Measurements from ENCODE around the gene RGS7.

The RGS7 gene

DNA sequence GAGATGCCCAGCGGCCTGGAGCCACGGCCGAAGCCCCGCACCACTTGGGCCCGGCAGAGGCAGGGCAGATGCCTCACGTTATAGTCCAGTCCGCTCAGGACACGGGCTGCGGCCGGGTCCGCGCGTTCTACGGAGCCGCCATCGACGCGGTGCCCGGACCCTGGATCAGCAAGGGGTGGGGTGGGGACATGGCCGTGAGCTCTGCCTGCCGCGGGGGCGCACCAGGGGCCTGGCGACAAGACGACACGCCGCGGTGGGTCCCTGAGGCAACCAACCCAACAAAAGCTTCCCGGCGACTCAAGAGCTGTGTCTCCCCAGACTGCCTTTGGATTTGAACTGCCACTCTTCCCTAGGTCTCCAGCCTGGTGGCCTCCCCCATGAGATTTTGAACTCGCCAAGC is 533.6 kb downstream of the RGS7 start:
- no peaks in the 10 kb centered on the region for H3K9me3 ChIP-seq (replicated peaks; ENCODE audit: low read length)
- H3K4me3 ChIP-seq (ENCODE audit: low read length), result no peak overlapping the region
- no peak overlapping the region for H3K4me2 ChIP-seq (ENCODE audit: low read length)
- no peaks in the 10 kb centered on the region for H3K27me3 ChIP-seq (ENCODE audit: control insufficient read depth, insufficient read depth, low read length)
- H3K9ac ChIP-seq (ENCODE audit: low read depth, low read length), result no peak overlapping the region
- no peaks in the 10 kb centered on the region for H3K4me1 ChIP-seq (ENCODE audit: control insufficient read depth, insufficient read depth, low read length)
- no peaks in the 10 kb centered on the region for H3K36me3 ChIP-seq (ENCODE audit: insufficient read depth, low read length)

DNA sequence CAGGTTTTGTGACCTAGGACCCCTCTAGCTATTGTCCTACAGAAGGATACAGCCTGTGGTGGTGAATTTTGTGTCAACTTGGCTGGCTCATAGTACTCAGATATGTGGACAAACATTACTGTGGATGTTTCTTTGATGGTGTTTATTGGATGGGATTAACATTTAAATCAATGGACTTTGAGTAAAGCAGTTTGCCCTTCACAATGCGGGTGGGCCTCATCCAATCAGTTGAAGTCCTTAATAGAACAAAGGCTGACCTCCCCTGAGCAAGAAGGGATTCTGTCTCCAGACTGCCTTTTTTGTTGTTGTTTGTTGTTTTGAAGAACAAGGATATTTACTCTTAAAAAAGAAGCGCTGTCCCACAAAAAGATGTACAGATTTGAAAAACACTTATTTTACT is 535.1 kb downstream of the RGS7 start:
- Histone ChIP-seq H3K4me3 (ENCODE audit: low read length) (no peak overlapping the region), H3K9me3 (replicated peaks; ENCODE audit: low read length) (no peaks in the 10 kb centered on the region), H3K4me2 (ENCODE audit: low read length) (no peak overlapping the region), H3K27me3 (ENCODE audit: control insufficient read depth, insufficient read depth, low read length) (no peaks in the 10 kb centered on the region), H3K4me1 (ENCODE audit: control insufficient read depth, insufficient read depth, low read length) (no peaks in the 10 kb centered on the region), H3K9ac (ENCODE audit: low read depth, low read length) (no peak overlapping the region), H3K36me3 (ENCODE audit: insufficient read depth, low read length) (no peaks in the 10 kb centered on the region)

DNA sequence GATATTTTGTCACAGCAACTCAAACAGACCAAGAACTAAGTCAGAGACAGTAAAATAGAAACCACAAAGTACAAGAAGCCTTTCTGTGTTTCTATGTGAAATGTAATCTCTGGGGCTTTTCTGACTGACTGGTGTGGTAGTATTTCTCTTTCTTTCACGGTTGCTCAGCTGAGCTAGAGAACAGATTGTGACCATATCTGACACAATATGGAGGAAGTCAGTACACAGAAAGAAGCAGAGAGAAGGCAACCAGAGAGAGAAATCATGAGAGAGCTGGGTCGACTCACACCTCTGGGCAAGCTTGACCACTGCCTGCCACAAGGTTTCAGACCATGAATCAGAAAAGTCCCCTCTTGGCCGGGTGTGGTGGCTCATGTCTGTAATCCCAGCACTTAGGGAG is 536.2 kb downstream of the RGS7 start:
- Histone ChIP-seq H3K4me2 (ENCODE audit: low read length) (no peak overlapping the region), H3K4me1 (ENCODE audit: control insufficient read depth, insufficient read depth, low read length) (no peaks in the 10 kb centered on the region), H3K9me3 (replicated peaks; ENCODE audit: low read length) (no peaks in the 10 kb centered on the region), H3K9ac (ENCODE audit: low read depth, low read length) (no peak overlapping the region), H3K27me3 (ENCODE audit: control insufficient read depth, insufficient read depth, low read length) (no peaks in the 10 kb centered on the region), H3K36me3 (ENCODE audit: insufficient read depth, low read length) (no peaks in the 10 kb centered on the region), H3K4me3 (ENCODE audit: low read length) (no peak overlapping the region)

- no peaks in the 10 kb centered on the region for H3K4me1 ChIP-seq (ENCODE audit: control insufficient read depth, insufficient read depth, low read length)
- H3K9me3 ChIP-seq (replicated peaks; ENCODE audit: low read length), result no peaks in the 10 kb centered on the region
- H3K36me3 ChIP-seq (ENCODE audit: insufficient read depth, low read length), result no peaks in the 10 kb centered on the region
- no peak overlapping the region for H3K9ac ChIP-seq (ENCODE audit: low read depth, low read length)
- H3K4me3 ChIP-seq (ENCODE audit: low read length), result no peak overlapping the region
- H3K4me2 ChIP-seq (ENCODE audit: low read length), result no peak overlapping the region
- H3K27me3 ChIP-seq (ENCODE audit: control insufficient read depth, insufficient read depth, low read length), result no peaks in the 10 kb centered on the region
Measured at GRCh38 chr1:240816472-240816871, 540.5 kb downstream of the RGS7 start.

- Histone ChIP-seq H3K36me3 (ENCODE audit: insufficient read depth, low read length) (no peaks in the 10 kb centered on the region), H3K9me3 (replicated peaks; ENCODE audit: low read length) (no peaks in the 10 kb centered on the region), H3K4me3 (ENCODE audit: low read length) (no peak overlapping the region), H3K4me1 (ENCODE audit: control insufficient read depth, insufficient read depth, low read length) (no peaks in the 10 kb centered on the region), H3K27me3 (ENCODE audit: control insufficient read depth, insufficient read depth, low read length) (no peaks in the 10 kb centered on the region), H3K9ac (ENCODE audit: low read depth, low read length) (no peak overlapping the region), H3K4me2 (ENCODE audit: low read length) (no peak overlapping the region)
Measured at GRCh38 chr1:240813720-240814119, 543.3 kb downstream of the RGS7 start.

- no peak overlapping the region for H3K4me2 ChIP-seq (ENCODE audit: low read length)
- no peak overlapping the region for H3K4me3 ChIP-seq (ENCODE audit: low read length)
- no peaks in the 10 kb centered on the region for H3K36me3 ChIP-seq (ENCODE audit: insufficient read depth, low read length)
- H3K9ac ChIP-seq (ENCODE audit: low read depth, low read length), result no peak overlapping the region
- no peaks in the 10 kb centered on the region for H3K4me1 ChIP-seq (ENCODE audit: control insufficient read depth, insufficient read depth, low read length)
- no peaks in the 10 kb centered on the region for H3K9me3 ChIP-seq (replicated peaks; ENCODE audit: low read length)
- H3K27me3 ChIP-seq (ENCODE audit: control insufficient read depth, insufficient read depth, low read length), result no peaks in the 10 kb centered on the region
Measured at GRCh38 chr1:240811256-240811655, 545.7 kb downstream of the RGS7 start.

DNA sequence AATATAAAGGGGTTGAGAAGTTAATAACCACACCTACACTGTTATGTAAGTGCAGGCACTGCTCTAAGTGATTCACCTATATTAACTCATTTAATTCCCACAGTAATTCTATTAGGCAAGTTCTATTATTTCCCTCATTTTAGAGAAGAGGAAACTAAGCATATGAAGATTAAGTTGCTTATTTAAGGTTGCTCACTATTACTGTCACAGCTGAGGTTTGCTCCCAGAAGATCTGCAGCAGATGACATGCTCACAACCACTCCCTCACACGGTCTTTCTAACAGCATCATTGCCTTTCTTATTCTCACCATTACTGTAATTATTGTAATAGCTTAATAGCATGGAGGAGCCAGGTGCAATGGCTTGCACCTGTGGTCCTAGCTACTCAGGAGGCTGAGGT is 548.6 kb downstream of the RGS7 start:
- peaks cover 16% of the 10 kb centered on the region for H3K4me1 ChIP-seq (ENCODE audit: control insufficient read depth, insufficient read depth, low read length)
- H3K36me3 ChIP-seq (ENCODE audit: insufficient read depth, low read length), result no peaks in the 10 kb centered on the region
- no peak overlapping the region for H3K4me3 ChIP-seq (ENCODE audit: low read length)
- H3K9me3 ChIP-seq (replicated peaks; ENCODE audit: low read length), result no peaks in the 10 kb centered on the region
- H3K9ac ChIP-seq (ENCODE audit: low read depth, low read length), result no peak overlapping the region
- no peak overlapping the region for H3K4me2 ChIP-seq (ENCODE audit: low read length)
- H3K27me3 ChIP-seq (ENCODE audit: control insufficient read depth, insufficient read depth, low read length), result no peaks in the 10 kb centered on the region

- Histone ChIP-seq H3K9ac (ENCODE audit: low read depth, low read length) (no peak overlapping the region), H3K36me3 (ENCODE audit: insufficient read depth, low read length) (no peaks in the 10 kb centered on the region), H3K27me3 (ENCODE audit: control insufficient read depth, insufficient read depth, low read length) (no peaks in the 10 kb centered on the region), H3K4me1 (ENCODE audit: control insufficient read depth, insufficient read depth, low read length) (peaks cover 35% of the 10 kb centered on the region), H3K4me3 (ENCODE audit: low read length) (no peak overlapping the region), H3K4me2 (ENCODE audit: low read length) (no peak overlapping the region), H3K9me3 (replicated peaks; ENCODE audit: low read length) (no peaks in the 10 kb centered on the region)
Measured at GRCh38 chr1:240806200-240806745, 550.7 kb downstream of the RGS7 start.

DNA sequence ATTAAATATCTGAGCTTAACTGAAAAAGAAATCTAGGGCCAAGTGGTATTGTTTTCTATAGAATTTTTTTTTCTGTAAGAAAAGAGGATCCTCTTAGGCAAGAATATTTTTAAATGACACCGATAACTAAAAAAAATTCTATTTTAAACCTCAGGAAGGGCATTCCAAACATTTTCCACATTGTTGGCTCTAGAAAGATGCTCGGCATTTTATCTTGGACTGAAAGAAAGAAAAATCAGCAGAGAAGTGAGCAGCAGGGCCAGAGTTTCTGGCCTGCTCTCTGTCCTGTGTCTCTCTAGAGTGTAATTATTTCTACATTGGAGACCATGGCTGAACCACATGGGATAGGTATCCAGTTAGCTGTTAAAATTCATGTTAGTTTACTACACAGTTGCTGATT is 552.5 kb downstream of the RGS7 start:
- no peaks in the 10 kb centered on the region for H3K27me3 ChIP-seq (ENCODE audit: control insufficient read depth, insufficient read depth, low read length)
- H3K4me2 ChIP-seq (ENCODE audit: low read length), result no peak overlapping the region
- no peaks in the 10 kb centered on the region for H3K9me3 ChIP-seq (replicated peaks; ENCODE audit: low read length)
- peaks cover 35% of the 10 kb centered on the region for H3K4me1 ChIP-seq (ENCODE audit: control insufficient read depth, insufficient read depth, low read length)
- H3K36me3 ChIP-seq (ENCODE audit: insufficient read depth, low read length), result no peaks in the 10 kb centered on the region
- H3K4me3 ChIP-seq (ENCODE audit: low read length), result no peak overlapping the region
- H3K9ac ChIP-seq (ENCODE audit: low read depth, low read length), result peak overlapping the region; percentile 10

- Histone ChIP-seq H3K9me3 (replicated peaks; ENCODE audit: low read length) (no peaks in the 10 kb centered on the region), H3K27me3 (ENCODE audit: control insufficient read depth, insufficient read depth, low read length) (no peaks in the 10 kb centered on the region), H3K9ac (ENCODE audit: low read depth, low read length) (no peak overlapping the region), H3K4me3 (ENCODE audit: low read length) (no peak overlapping the region), H3K4me1 (ENCODE audit: control insufficient read depth, insufficient read depth, low read length) (peaks cover 35% of the 10 kb centered on the region), H3K36me3 (ENCODE audit: insufficient read depth, low read length) (no peaks in the 10 kb centered on the region), H3K4me2 (ENCODE audit: low read length) (peak overlapping the region; percentile 39)
Measured at GRCh38 chr1:240803151-240803550, 553.9 kb downstream of the RGS7 start.

- Histone ChIP-seq H3K4me1 (ENCODE audit: control insufficient read depth, insufficient read depth, low read length) (peaks cover 35% of the 10 kb centered on the region), H3K36me3 (ENCODE audit: insufficient read depth, low read length) (no peaks in the 10 kb centered on the region), H3K27me3 (ENCODE audit: control insufficient read depth, insufficient read depth, low read length) (no peaks in the 10 kb centered on the region), H3K4me2 (ENCODE audit: low read length) (no peak overlapping the region), H3K4me3 (ENCODE audit: low read length) (no peak overlapping the region), H3K9ac (ENCODE audit: low read depth, low read length) (no peak overlapping the region), H3K9me3 (replicated peaks; ENCODE audit: low read length) (no peaks in the 10 kb centered on the region)
Measured at GRCh38 chr1:240802271-240802670, 554.7 kb downstream of the RGS7 start.

GRCh38 chr1:240801442-240801841 is 555.6 kb downstream of the RGS7 start:
- Histone ChIP-seq H3K9ac (ENCODE audit: low read depth, low read length) (no peak overlapping the region), H3K4me1 (ENCODE audit: control insufficient read depth, insufficient read depth, low read length) (peaks cover 40% of the 10 kb centered on the region), H3K36me3 (ENCODE audit: insufficient read depth, low read length) (no peaks in the 10 kb centered on the region), H3K4me2 (ENCODE audit: low read length) (no peak overlapping the region), H3K9me3 (replicated peaks; ENCODE audit: low read length) (no peaks in the 10 kb centered on the region), H3K27me3 (ENCODE audit: control insufficient read depth, insufficient read depth, low read length) (no peaks in the 10 kb centered on the region), H3K4me3 (ENCODE audit: low read length) (no peak overlapping the region)
